LNCAP (cell line): ENCODE data around the gene SEL1L.

Source experiments
- TF ChIP-seq, protein P1 (sequence below): fragments of 450-650 bp; IDR thresholded peaks from 2 replicates; pipeline ENCODE4 v1.5.1; 2017; ENCODE audit warnings: mild to moderate bottlenecking

The SEL1L gene

DNA sequence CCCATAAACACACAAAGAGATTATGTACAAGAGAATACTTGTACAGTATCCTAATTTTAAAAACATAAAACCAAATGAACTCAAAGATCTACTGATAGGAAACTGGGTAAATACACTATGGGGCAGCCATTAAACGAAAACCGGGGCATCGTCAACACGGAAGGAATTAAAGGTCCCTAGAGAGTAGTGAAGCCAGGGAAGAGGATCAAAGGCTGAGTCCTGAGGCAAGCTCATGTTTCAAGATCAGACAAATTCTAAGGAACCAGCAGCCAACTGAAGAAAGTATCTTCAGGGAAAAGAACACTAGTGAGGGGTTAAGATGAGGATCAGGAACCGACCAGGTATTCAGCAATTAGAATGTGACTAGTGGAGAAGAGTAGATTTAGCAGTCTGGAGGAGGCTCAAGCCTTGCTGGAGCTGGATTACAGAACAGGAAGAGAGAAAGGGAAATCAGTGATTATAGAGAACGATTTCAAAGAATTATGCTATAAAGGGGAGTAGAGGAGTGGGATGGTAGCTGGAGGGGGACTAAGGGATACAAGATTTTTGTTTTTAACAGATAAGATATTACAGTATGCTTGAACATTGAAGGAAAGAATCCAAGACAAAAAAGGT is 23.7 kb downstream of the SEL1L start:
- TF ChIP-seq, protein P1, sequence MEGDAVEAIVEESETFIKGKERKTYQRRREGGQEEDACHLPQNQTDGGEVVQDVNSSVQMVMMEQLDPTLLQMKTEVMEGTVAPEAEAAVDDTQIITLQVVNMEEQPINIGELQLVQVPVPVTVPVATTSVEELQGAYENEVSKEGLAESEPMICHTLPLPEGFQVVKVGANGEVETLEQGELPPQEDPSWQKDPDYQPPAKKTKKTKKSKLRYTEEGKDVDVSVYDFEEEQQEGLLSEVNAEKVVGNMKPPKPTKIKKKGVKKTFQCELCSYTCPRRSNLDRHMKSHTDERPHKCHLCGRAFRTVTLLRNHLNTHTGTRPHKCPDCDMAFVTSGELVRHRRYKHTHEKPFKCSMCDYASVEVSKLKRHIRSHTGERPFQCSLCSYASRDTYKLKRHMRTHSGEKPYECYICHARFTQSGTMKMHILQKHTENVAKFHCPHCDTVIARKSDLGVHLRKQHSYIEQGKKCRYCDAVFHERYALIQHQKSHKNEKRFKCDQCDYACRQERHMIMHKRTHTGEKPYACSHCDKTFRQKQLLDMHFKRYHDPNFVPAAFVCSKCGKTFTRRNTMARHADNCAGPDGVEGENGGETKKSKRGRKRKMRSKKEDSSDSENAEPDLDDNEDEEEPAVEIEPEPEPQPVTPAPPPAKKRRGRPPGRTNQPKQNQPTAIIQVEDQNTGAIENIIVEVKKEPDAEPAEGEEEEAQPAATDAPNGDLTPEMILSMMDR, result no peak

DNA sequence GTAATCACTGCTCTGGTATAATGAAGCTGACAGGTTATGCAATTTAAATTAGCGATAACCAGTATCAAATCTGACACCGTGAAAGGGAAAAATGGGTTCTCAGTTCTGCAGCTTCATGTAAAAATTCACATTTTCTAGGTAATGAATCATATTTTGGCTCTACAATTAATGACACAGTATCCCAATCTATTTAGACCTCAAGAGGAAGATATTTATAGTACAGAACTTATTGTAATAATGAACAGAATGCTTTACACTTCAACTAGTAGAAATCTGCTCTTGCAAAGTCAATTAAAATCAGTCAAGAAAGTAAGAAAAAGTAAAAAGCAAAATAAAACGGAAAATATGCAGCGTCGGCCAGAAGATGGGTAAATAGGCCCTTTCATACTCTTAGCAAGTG is 24.3 kb downstream of the SEL1L start:
- TF ChIP-seq, protein P1, result no peak

DNA sequence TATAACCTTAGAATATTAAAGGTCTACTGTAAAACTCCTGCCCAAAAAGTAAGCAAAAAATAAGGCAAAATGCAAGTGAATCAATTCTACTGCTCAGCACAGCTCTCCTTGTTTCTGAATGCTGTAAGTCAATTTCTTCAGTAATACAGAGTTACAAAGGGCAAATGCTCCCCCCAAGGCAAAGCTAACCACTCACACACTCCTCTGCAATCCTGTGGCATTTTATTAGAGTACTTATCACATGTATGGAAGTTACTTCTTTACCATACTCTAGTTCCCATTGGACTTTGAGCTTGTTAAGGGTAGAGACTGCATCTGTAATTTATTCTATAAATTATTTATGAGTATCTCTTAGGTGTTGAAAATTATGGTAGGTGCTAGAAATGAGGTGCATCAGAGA is 27.2 kb downstream of the SEL1L start:
- TF ChIP-seq, protein P1, result no peak

- TF ChIP-seq, protein P1, result no peak
Measured at GRCh38 chr14:81504864-81505263, 28.8 kb downstream of the SEL1L start.

- TF ChIP-seq, protein P1, result no peak
Measured at GRCh38 chr14:81485781-81486180, 47.9 kb downstream of the SEL1L start.

DNA sequence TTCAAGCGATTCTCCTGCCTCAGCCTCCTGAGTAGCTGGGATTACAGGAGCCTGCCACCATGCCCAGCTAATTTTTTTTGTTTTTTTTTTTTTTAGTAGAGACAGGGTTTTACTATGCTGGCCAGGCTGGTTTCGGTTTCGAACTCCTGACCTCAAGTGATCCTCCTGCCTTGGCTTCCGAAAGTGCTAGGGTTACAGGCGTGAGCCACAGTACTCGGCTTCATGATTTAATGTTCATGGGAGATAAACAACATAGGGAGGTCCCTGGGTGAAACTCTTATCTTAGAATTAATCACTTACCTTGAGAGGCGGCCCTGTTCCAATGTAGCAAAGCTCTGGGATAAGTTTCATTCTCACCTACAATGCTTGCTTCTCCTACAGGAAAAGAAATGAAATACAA is 48.3 kb downstream of the SEL1L start:
- TF ChIP-seq, protein P1, result no peak

DNA sequence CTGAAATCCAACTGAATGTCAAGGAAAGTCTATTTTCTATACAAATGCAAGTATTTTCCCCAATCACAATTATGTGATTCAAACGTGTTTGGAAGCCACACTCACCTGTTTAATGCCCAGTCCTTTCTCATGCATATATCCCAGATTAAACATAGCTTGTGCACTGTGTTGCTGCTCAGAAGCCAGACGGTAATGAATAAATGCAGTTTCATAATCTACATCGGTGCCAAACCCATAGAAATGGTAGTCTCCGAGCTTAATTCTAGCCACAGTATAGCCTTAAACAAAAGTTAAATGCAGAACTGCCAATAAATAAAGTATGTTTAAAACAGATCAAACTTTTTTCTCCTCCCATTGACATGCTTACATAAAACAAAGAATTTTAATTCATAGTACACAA is 49.5 kb downstream of the SEL1L start:
- TF ChIP-seq, protein P1, result no peak

GRCh38 chr14:81480741-81481140 is 52.9 kb downstream of the SEL1L start:
- TF ChIP-seq, protein P1, result no peak
